GM12878 (cell line): ENCODE results near the gene AP2B1. TPM values are rescaled to one million over a fixed set of nuclear protein-coding genes. Genes with fewer than 3 reads are reported as not detected.

Experiments
- ATAC-seq: fragments of 200-7000 bp; cut with Tn5 transposase; 3 replicates; pipeline ENCODE4 v1.9.1; 2020; ENCODE audit warnings: mild to moderate bottlenecking, moderate library complexity
- BruUV-seq: library from RNA; stranded (reverse); fragments of 400-500 nt; replicated peaks from 2 replicates; lab custom pipeline; 2021; lab: Mats Ljungman, UMichigan
- CTCF ChIA-PET: fragments of 300-600 bp; sonication (Branson Sonifier 250); formaldehyde crosslinking; extraction: SDS; loops from one replicate; lab custom pipeline; 2021; ENCODE audit warnings: inconsistent platforms; lab: Yijun Ruan, JAX
- POLR2A ChIA-PET: fragments of 350-600 bp; formaldehyde crosslinking; extraction: SDS; loops from one replicate; lab custom pipeline; 2021; ENCODE audit warnings: inconsistent platforms; lab: Charles Lee
- RAD21 ChIA-PET: fragments of 300-600 bp; sonication (Branson Sonifier 250); formaldehyde crosslinking; loops from one replicate; lab custom pipeline; 2023; ENCODE audit warnings: antibody characterized with exemption; ENCODE audit not compliant: unreplicated experiment; lab: Charles Lee
- SMC1A ChIA-PET: fragments of 300-600 bp; sonication (Branson Sonifier 250); formaldehyde crosslinking; loops from one replicate; lab custom pipeline; 2023; ENCODE audit not compliant: unreplicated experiment, uncharacterized antibody; lab: Charles Lee
- DNase-seq: peaks from one replicate; pipeline ENCODE4 v3.0.0-alpha.2; 2011; ENCODE audit warnings: low read depth, low spot score
- FAIRE-seq: peaks from 3 replicates; lab custom pipeline; 2011; peaks lifted over from hg19 to GRCh38; lab: Jason Lieb, UNC
- H2AFZ ChIP-seq: 2 replicates; pipeline ENCODE4 v1.6.0; 2011; ENCODE audit warnings: low read depth, low read length, control low read depth; ENCODE audit not compliant: control insufficient read depth
- H3K27ac ChIP-seq: 2 replicates; pipeline ENCODE4 v1.5.1; 2011; ENCODE audit warnings: control low read depth; ENCODE audit not compliant: control insufficient read depth, insufficient read depth
- H3K27me3 ChIP-seq, 2 experiments: replicated peaks in 1 of 2; 2 replicates each; pipeline versions ENCODE4 v1.6.0 to v1.6.1; 2011; ENCODE audit warnings: low read length in 1 of 2; ENCODE audit not compliant: control insufficient read depth in 2 of 2, insufficient read depth in 2 of 2
- H3K36me3 ChIP-seq, 2 experiments: 2 replicates each; pipeline ENCODE4 v1.5.1; 2011; ENCODE audit warnings: low read length in 1 of 2; ENCODE audit not compliant: control insufficient read depth in 2 of 2, insufficient read depth in 2 of 2
- H3K4me1 ChIP-seq: 2 replicates; pipeline ENCODE4 v1.6.1; 2011; ENCODE audit warnings: mild to moderate bottlenecking, low read length, moderate library complexity, mixed read lengths; ENCODE audit not compliant: control insufficient read depth, insufficient read depth
- H3K4me2 ChIP-seq: 2 replicates; pipeline ENCODE4 v1.6.0; 2011; ENCODE audit warnings: control low read depth; ENCODE audit not compliant: control insufficient read depth, insufficient read depth
- H3K4me3 ChIP-seq: fragments of 200-600 bp; sonication (generic); 2 replicates; pipeline ENCODE4 v1.5.1; 2016
- H3K79me2 ChIP-seq: 2 replicates; pipeline ENCODE4 v1.6.0; 2011; ENCODE audit warnings: low read length; ENCODE audit not compliant: control insufficient read depth, insufficient read depth
- H3K9ac ChIP-seq: 2 replicates; pipeline ENCODE4 v1.8.0; 2011; ENCODE audit warnings: low read length, control low read depth, mixed read lengths; ENCODE audit not compliant: control insufficient read depth, insufficient read depth
- H3K9me3 ChIP-seq: replicated peaks from 3 replicates; pipeline ENCODE4 v1.5.1; 2011; ENCODE audit warnings: mild to moderate bottlenecking, low read length; ENCODE audit not compliant: control insufficient read depth, insufficient read depth
- H4K20me1 ChIP-seq: 2 replicates; pipeline ENCODE4 v1.6.0; 2011; ENCODE audit not compliant: control insufficient read depth, insufficient read depth
- ATF7 ChIP-seq: fragments of 450-650 bp; IDR thresholded peaks from 2 replicates; pipeline ENCODE4 v1.6.1; 2016; ENCODE audit warnings: low read depth, mild to moderate bottlenecking
- CHD2 ChIP-seq: IDR thresholded peaks from 2 replicates; pipeline ENCODE4 v1.6.1; 2011; ENCODE audit warnings: low read depth, low read length, improper control_type of control experiment, borderline replicate concordance
- RAD21 ChIP-seq: IDR thresholded peaks from 2 replicates; pipeline ENCODE4 v1.6.1; 2011; ENCODE audit warnings: mild to moderate bottlenecking, low read depth, low read length, moderate library complexity; ENCODE audit not compliant: insufficient read depth
- SMC3 ChIP-seq: IDR thresholded peaks from 2 replicates; pipeline ENCODE4 v1.6.1; 2011; ENCODE audit warnings: low read length, improper control_type of control experiment, borderline replicate concordance
- SRF ChIP-seq, 2 experiments: IDR thresholded peaks; 2 replicates each; pipeline ENCODE4 v1.6.1; 2011; ENCODE audit warnings: low read depth in 2 of 2, low read length in 2 of 2, mild to moderate bottlenecking in 1 of 2, moderate library complexity in 1 of 2
- YBX1 ChIP-seq: fragments of 450-650 bp; IDR thresholded peaks from 2 replicates; pipeline ENCODE4 v1.6.1; 2016; ENCODE audit warnings: antibody characterized with exemption
- WGBS: methylation state at CpG from one replicate; pipeline ENCODE4 v1.1.6; 2016; ENCODE audit warnings: low lambda C conversion rate; ENCODE audit not compliant: insufficient replicate concordance, insufficient coverage; ENCODE audit errors: missing lambda C conversion rate; 5-methylcytosine and 5-hydroxymethylcytosine counted together
- in situ Hi-C: fragments of 300-500 bp; cut with MboI; formaldehyde crosslinking; loops from 9 replicates; pipeline ENCODE4 v1.14.3; 2018; ENCODE audit warnings: mixed read lengths
- intact Hi-C: fragments of 100-400 bp; cut with micrococcal nuclease; formaldehyde crosslinking; loops from one replicate; pipeline ENCODE4 v1.14.2; 2022; ENCODE audit not compliant: unreplicated experiment
- polyA plus RNA-seq, 11 experiments: library from polyadenylated mRNA; depleted of rRNA in 4 of 11; unstranded in 6 of 11; stranded (reverse) in 5 of 11; fragments of >200 nt; fragmentation: Nextera tagmentation in 4 of 11; fragmentation: Illumina TruSeq in 1 of 11; extraction: Ambion mirVana in 4 of 11; extraction: Trizol in 1 of 11; gene quantifications; 1 replicate in 1 of 11; 2 replicates in 10 of 11; pipeline versions ENCODE4 v1.2.1 to v1.2.3, GENCODE V29; 2011 to 2016; ENCODE audit warnings: inconsistent platforms in 2 of 11, missing spikeins in 2 of 11, low read depth in 1 of 11
- total RNA-seq, 4 experiments: library from RNA; depleted of rRNA in 3 of 4; stranded (reverse); fragments of >200 nt in 3 of 4; fragmentation: Illumina TruSeq in 1 of 4; extraction: Trizol in 1 of 4; gene quantifications; 2 replicates each; pipeline versions ENCODE4 v1.2.1 to v1.2.3, GENCODE V29; 2013 to 2021
- TF ChIP-seq, protein P1 (sequence below): fragments of 450-650 bp; formaldehyde crosslinking; IDR thresholded peaks from 2 replicates; pipeline ENCODE4 v1.4.0; 2020; ENCODE audit warnings: mild to moderate bottlenecking, moderate library complexity
- TF ChIP-seq, protein P2 (sequence below), 3 experiments: IDR thresholded peaks in 2 of 3; conservative IDR thresholded peaks in 1 of 3; 2 replicates each; pipeline ENCODE4 v1.5.1; 2011; ENCODE audit warnings: low read depth in 3 of 3, low read length in 3 of 3, mild to moderate bottlenecking in 3 of 3, control low read depth in 2 of 3, moderate library complexity in 2 of 3, inconsistent platforms in 1 of 3, mixed read lengths in 1 of 3; ENCODE audit not compliant: control insufficient read depth in 2 of 3, insufficient read depth in 1 of 3; ENCODE audit errors: extremely low read depth in 1 of 3

AP2B1 gene
- total and polyA plus RNA-seq, 10 of the 15 experiments (the other 5 are each of a cell fraction or from before 2014, with no cell fraction given) = 18.6 to 112 (median 53.9) TPM

DNA sequence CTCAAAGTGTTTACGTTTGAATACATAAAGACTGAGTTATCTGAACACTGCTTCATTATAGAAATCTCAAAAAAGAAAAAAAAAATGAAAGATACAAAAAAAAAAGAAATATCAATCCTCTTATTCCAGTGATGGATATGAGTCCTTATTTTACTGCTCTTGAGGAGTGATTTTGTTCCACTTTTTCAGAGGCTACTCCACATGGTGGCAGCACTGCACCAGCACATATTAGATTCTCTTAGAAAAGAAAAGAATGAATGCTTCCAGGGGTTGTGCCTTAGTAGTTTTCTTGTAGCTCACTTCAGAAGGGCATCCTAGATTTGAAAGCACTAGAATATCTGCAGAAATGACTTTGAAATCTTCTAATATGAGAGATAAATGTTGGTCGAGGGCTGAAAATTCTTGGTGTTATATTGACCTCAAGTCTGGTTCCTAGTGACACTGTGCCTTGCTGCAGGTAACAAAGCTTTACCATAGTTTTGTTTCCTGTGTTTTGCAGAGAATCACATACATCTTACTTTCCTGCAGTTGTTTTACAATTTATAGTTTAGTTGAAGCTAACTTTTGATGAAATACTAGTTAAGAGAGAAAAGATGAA is 25.9 kb downstream of the AP2B1 start:
- Histone ChIP-seq H3K9me3 (no peaks in the 10 kb centered on the region), H3K4me3 (no peak overlapping the region), H2AFZ (no peak overlapping the region), H3K79me2 (no peaks in the 10 kb centered on the region), H3K9ac (no peak overlapping the region), H3K4me2 (no peak overlapping the region), H3K27ac (no peak overlapping the region), H4K20me1 (no peaks in the 10 kb centered on the region), H3K27me3 (no peaks in the 10 kb centered on the region), H3K36me3 (peaks cover 0 to 8% of the 10 kb centered on the region in 2 experiments; a peak in 2 of 4 replicates), H3K4me1 (peaks cover 2% of the 10 kb centered on the region; the same call in 1 of the 2 replicates)
- CTCF ChIA-PET = interaction anchor here (0.6 to 5.5 kb wide), 47 partner anchors 10 to 442 kb away, joined by 3 to 116 read pairs (median 5); partner anchors contain the start of genes PEX12, SLFN12L and TAF15
- TF ChIP-seq RAD21 = peak; percentile 59
- TF ChIP-seq, protein P1, sequence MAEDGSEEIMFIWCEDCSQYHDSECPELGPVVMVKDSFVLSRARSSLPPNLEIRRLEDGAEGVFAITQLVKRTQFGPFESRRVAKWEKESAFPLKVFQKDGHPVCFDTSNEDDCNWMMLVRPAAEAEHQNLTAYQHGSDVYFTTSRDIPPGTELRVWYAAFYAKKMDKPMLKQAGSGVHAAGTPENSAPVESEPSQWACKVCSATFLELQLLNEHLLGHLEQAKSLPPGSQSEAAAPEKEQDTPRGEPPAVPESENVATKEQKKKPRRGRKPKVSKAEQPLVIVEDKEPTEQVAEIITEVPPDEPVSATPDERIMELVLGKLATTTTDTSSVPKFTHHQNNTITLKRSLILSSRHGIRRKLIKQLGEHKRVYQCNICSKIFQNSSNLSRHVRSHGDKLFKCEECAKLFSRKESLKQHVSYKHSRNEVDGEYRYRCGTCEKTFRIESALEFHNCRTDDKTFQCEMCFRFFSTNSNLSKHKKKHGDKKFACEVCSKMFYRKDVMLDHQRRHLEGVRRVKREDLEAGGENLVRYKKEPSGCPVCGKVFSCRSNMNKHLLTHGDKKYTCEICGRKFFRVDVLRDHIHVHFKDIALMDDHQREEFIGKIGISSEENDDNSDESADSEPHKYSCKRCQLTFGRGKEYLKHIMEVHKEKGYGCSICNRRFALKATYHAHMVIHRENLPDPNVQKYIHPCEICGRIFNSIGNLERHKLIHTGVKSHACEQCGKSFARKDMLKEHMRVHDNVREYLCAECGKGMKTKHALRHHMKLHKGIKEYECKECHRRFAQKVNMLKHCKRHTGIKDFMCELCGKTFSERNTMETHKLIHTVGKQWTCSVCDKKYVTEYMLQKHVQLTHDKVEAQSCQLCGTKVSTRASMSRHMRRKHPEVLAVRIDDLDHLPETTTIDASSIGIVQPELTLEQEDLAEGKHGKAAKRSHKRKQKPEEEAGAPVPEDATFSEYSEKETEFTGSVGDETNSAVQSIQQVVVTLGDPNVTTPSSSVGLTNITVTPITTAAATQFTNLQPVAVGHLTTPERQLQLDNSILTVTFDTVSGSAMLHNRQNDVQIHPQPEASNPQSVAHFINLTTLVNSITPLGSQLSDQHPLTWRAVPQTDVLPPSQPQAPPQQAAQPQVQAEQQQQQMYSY (CRISPR knock-in tag) = no peak
- TF ChIP-seq SMC3 = peak; percentile 63
- no peak for TF ChIP-seq ATF7
- no peak for TF ChIP-seq SRF (IDR thresholded peaks at IDR 0.05; ENCODE audit: low read depth in 2 of 2, low read length in 2 of 2)
- TF ChIP-seq YBX1 = no peak
- TF ChIP-seq, protein P2, sequence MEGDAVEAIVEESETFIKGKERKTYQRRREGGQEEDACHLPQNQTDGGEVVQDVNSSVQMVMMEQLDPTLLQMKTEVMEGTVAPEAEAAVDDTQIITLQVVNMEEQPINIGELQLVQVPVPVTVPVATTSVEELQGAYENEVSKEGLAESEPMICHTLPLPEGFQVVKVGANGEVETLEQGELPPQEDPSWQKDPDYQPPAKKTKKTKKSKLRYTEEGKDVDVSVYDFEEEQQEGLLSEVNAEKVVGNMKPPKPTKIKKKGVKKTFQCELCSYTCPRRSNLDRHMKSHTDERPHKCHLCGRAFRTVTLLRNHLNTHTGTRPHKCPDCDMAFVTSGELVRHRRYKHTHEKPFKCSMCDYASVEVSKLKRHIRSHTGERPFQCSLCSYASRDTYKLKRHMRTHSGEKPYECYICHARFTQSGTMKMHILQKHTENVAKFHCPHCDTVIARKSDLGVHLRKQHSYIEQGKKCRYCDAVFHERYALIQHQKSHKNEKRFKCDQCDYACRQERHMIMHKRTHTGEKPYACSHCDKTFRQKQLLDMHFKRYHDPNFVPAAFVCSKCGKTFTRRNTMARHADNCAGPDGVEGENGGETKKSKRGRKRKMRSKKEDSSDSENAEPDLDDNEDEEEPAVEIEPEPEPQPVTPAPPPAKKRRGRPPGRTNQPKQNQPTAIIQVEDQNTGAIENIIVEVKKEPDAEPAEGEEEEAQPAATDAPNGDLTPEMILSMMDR (IDR thresholded peaks at IDR 0.05 in 2 of 3, conservative IDR thresholded peaks at IDR 0.05 in 1 of 3; ENCODE audit: control insufficient read depth in 2 of 3, extremely low read depth in 1 of 3, insufficient read depth in 1 of 3, low read depth in 3 of 3, low read length in 3 of 3) = peak; percentile 58 to 69 (median 59); a peak in 5 of 6 replicates
- no peak for TF ChIP-seq CHD2
- POLR2A ChIA-PET = interaction anchor here (0.6 kb wide), 1 partner anchor 72 kb away, joined by 3 read pairs; no protein-coding TSS in a partner anchor
- in situ Hi-C loops = no loop called here
- ATAC-seq (peak; percentile 52), DNase-seq (no peak), FAIRE-seq (no peak)
- intact Hi-C loops = loop anchor here (1.0 kb wide), 1 partner anchor 134 kb away; no protein-coding TSS in a partner anchor
- SMC1A ChIA-PET = interaction anchor here (0.8 to 3.9 kb wide), 24 partner anchors 9 to 469 kb away, joined by 3 to 33 read pairs (median 4); partner anchors contain the start of gene TAF15
- no TSS peak for BruUV-seq
- RAD21 ChIA-PET = interaction anchor here (0.7 to 5.8 kb wide), 6 partner anchors 53 to 196 kb away, joined by 3 to 55 read pairs (median 4); partner anchors contain the start of gene TAF15
- WGBS = 43% methylated on average over 2 of the region's 2 CpGs
